Endometrial microvascular endothelial cells (primary cell): Measurements from ENCODE around the gene HDLBP. TPM values are rescaled to one million over a fixed set of nuclear protein-coding genes. Genes with fewer than 3 reads are reported as not detected.
"Not testable (repeated sequence)": the region's sequence is repeated elsewhere in the genome, so short reads cannot be mapped to it uniquely, and the experiment has no call there.

Experiments used
- in situ Hi-C: cut with HindIII; loops from 2 replicates; pipeline ENCODE4 v1.10.0; 2017; ENCODE audit warnings: low sequenced_read_pairs, low pct_unique_long_range_greater_than_20kb; ENCODE audit errors: inconsistent ontology term
- total RNA-seq: library from RNA; depleted of rRNA; stranded (reverse); fragments of >200 nt; gene quantifications from one replicate; pipeline ENCODE4 v1.2.3, GENCODE V29; 2015; ENCODE audit errors: inconsistent ontology term

Gene HDLBP
- total RNA-seq, 1 donor from 2014 or later: 354 TPM

DNA sequence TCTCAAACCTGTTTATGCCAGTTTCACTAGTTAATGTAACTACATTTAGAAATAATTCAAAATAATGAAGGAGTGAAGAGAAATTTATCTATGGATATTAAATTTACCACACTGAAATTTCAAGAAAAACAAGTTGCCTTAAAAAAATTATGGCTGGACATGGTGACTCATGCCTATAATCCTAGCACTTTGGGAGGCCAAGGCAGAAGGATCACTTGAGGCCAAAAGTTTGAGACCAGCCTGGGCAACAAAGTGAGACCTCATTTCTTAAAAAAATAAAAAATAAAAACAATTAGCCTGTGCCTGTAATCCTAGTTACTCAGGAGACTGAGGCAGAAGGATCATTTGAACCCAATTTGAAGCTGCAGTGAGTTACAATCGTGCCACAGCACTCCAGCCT is 29.9 kb downstream of the HDLBP start:
- in situ Hi-C loops: no loop called here

DNA sequence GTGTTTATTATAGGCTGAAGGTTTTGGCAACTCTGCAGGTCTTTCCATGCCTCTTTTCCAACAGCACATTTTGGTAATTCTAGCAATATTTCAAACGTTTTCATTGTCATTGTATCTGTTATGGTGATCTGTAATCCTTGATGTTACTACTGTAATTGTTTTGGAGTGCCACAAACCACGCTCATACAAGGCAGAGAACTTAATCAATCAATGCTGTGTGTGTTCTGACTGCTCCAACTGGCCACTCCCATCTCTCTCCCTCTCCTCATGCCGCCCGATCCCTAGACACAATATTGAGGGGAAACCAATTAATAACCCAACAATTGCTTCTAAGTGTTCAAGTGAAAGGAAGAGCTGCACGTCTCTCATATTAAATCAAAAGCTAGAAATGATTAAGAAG is 32.9 kb downstream of the HDLBP start:
- in situ Hi-C loops: no loop called here

DNA sequence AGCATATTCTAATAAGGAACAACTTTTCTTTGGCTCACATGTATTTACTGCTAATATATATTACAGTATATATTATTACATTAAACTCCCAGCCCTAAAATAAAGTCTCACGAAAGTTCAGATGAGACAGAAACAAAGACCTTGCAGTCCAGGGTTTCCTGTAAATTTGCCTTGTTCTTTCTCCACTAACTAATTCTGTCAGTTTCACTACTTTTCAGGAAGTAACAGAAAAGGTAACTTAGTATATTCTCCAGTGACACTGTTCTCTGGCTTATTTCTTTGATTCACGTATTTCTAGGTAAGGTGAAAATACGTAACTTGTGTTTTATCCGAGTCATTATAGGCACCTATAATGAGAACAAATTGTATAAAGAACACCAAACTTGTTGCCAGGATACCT is 35.2 kb downstream of the HDLBP start:
- in situ Hi-C loops: no loop called here

DNA sequence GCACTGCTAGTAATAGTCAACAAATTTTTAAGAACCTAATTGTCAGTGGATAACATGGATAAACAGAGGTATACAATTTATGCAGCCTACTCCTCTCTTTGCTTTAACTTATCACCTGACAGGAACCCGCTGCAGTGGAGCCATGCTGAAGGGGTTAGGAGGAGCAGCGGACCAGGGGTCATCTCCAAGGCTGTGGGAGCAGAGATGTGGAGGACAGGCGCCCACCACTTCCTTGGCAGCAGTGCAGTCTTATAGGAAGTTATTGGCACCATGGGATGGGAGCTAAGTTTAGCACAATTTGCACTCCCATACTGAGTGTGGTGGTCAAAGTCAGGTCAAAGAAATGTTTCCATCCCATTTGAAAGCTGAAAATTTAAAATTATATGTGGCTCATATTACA is 35.6 kb downstream of the HDLBP start:
- in situ Hi-C loops: no loop called here

DNA sequence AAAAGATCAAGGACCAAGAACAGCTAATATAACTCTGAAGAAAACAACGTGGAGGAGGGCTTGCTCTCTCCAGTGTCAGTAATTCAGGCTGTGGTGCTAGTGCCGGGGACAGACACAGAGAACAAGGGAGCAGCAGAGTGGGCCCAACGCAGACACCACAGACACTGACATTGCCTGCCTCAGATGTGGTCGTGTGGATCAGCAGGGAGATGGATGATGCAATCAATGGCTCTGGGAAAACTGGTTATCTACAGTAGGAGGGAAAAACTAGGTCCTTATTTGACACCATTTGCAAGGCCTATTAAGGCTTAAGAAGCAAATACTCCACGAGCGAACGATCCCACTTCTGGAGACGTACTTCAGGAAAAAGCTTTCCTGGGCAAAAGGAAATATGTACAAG is 36.1 kb downstream of the HDLBP start:
- in situ Hi-C loops: no loop called here

DNA sequence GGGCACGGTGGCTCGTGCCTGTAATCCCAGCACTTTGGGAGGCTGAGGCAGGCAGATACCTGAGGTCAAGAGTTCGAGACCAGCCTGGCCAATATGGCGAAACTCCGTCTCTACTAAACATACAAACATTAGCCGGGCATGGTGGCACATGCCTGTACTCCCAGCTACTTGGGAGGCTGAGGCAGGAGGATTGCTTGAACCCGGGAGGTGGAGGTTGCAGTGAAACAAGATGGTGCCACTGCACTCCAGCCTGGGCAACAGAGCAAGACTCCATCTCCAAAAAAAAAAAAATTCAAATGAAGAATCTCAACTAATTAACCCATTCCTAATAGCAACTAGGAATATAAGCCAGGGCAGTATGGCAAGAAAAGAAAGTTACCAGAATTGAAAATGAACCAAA is 37.2 kb downstream of the HDLBP start:
- in situ Hi-C loops: not testable (repeated sequence)

DNA sequence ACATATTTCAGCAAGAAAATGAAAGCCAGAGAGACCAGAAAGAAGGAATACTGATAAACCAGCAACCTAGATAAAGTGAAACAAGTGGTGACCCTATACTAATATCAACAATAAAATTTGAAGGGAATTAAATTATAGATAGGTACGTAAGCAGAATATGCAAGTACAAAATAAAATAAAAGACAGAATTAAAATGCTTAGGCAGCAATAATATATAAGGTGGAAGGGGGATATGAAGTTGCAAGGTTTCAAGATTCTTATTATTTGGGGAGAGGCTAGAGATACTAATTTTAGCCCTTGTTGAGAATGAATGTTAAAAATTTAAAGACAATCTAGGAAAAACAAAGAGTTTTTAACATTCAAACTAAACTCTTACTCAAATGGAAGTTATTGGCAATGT is 39.6 kb downstream of the HDLBP start:
- in situ Hi-C loops: no loop called here

DNA sequence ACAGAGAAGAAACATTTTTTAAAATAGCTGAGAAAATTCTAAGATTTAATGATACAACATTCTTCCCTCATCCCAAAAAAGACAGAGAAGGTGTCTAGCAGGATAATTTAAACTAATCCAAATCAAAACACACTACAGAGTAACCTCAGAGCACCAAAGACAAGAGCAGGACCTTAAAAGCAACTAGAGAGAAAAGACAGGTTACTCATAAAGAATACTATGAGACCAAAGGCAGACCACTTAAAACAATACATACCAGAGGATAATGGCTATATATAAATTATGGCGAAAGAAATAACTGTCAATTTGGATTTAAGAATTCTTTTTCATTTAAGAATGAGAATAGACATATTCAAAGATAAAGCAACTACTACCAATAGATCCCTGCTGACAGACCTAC is 40.0 kb downstream of the HDLBP start:
- in situ Hi-C loops: no loop called here

DNA sequence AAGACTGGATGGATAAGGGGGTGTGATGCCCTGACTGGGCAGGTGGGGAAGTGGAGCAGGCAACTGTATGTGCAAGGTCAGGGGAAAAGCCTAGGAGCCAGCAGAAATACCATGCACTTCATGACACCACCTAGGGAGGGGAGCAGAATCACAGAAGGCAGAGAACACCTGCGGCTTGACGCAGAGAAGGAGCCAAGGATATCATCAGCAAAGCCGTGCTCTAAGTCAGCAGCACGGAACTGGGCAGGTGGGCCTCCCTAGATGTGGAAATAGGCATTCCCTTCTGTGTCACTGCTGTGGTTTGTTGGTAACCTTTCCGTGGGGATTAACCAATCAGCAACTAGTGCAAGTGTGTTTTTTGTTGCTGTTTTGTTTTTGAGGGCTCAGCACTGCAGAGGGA is 41.3 kb downstream of the HDLBP start:
- in situ Hi-C loops: no loop called here

DNA sequence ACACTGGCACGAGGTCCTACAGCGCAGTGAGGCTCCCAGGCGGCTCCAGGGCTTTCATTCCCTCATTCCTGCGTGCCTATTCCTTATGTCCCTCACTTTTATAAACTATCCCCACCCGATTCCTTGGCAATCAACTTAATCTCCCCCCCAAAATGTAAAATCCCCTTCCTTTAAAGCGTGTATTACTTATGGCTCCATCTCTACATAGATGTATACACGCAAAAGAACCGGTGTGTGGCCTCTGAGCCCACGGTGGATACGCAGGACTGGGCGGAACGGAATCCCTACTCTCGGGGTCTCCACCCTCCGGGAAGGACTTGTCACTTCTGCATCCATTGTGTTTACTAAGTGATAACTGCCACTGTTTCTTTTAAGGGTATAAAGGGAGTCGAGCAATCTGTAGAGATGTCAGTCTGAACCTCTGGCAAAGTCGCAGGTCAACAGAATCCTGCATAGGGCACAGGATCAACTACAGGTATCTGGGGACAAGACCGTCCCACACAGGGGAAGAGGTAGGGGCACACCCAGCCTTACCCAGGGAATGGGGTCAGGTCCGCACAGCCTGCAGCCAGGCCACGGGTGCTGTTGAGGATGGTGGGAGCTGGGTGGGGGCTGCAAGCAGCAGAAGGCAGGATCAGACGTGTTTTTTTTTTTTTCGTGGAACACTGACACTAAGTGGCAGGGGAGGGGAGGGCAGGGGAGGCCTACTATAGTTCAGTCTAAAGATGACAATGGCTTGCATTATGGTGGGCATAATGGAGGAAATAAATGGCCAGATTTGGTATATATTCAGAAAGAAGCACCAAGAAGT is 42.1 kb downstream of the HDLBP start:
- in situ Hi-C loops: no loop called here

DNA sequence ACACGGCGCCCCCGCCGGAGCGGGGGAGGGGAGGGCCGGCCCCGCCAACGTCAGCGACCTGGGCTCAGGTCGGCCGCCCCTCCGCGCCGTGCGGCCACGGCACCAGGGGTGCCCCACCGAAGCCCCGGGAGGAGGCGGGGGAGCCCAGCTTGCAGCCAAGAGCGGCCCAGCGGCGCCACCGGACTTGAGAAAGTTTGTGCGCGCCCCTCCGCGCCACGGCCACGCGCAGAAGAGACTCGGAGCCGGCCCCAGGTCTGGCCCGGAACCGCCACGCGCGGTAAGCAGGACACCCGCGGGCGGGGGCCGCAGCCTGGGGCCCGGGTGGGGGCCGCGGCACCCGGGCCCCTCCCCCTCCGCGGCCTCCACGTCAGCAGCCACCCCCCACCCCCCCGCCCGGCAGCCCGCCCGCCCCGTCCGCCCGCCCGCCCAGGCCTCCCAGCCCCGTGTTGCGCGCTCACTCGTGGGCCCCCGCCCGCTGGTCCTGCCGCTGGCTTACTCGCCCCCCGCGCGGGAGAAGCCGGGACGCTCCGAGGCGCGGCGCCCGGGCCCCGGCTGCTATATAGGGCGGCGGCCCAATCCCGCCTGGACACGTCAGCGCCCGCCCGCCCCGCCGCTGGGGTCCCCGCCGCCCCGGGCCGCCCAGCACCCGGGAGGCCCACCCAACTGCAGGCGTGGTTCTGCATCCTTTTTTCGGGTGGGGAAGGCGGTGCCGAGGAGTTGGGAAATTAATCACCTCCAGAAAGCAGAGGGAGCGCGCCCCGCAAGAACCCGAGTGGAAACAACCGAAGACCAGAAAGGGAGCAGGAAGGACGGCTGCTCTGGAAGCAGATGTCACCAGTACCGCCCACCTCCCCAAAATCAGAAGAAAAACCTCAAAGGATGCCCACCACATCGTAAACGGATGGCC is 42.9 kb downstream of the HDLBP start:
- in situ Hi-C loops: no loop called here

DNA sequence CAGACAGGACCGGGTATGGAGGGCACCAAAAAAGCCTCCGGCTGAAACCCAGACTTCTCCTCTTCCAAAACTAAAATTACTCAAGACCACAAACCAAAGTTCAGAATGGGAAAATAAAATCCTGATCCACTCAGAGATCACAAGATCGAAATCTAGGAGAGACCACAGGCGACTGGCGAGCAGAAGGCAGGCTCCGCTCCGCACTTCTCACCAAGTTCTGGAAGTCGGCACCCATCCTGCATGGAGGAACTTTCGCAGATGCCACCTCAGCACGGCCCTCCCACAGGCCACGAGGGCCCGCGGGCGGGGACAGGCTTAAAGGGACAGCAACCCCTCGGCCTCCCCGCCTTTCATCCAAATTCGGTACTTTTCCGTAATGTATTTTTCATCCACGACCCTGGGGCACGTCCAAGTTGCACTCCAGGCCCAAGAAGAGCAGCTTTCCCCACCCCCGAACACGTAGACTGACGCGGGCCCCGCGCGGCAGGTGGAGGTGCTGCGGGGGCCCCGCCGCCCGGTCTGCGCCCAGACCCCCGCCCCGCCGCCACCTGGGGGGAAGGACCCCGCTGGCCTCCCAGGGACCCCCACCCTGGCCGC is 43.7 kb downstream of the HDLBP start:
- in situ Hi-C loops: no loop called here

DNA sequence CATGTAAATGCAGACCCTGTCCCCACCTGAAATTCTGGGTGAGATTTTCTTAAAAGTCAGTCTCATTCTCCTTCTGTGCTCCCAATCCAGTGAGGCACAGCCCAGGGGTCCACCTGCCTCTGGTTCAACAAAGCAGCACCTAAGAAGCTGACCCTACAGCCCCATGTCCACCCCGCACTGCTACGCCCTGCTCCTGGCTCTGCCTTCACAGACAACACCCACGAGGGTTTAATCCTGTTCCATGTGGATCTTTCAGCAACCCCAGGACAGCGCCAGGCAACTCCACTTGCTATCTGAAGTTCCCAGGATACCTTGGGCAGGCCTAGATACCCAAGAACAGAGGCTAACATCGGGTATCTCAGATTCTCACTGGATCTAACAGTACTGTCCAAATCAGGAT is 44.9 kb downstream of the HDLBP start:
- in situ Hi-C loops: no loop called here

DNA sequence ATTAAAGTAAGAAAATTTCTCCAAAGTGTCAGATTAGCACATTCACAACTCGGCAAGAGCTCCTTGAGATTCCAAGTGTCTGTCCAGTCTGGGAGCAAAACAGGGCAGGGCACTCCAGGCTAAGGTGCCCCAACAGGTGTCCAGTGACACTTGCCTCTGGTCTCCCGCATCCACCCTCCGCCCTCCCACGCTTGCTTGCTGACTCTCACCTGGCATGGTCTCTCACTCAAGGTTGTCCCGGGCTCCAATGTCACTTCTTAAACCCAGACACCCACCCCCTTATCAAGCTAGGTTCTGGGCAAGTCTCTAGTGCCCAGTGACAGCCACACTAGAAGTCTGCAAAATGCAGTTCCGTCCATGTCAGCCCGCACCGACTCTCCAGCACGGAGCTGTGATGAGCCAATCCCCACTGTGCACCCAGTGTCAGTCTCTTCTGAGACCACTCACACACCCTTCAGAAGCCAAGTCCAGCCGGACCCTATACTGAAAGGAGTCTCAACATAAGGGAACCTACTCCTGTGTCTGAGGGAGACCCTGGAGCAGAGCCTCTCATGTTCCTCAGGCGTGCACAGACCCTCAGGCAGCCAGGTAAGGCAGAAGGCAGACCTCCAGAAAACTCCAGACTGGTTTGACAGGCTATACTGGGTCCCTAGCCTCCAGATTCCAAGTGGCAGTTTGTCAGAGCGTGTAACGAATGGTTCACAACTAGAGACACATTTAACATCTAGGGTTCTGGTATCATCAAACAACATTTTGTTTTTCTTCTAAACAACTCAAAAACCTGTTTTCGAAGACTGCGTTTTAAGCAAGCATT is 45.6 kb downstream of the HDLBP start:
- in situ Hi-C loops: no loop called here

DNA sequence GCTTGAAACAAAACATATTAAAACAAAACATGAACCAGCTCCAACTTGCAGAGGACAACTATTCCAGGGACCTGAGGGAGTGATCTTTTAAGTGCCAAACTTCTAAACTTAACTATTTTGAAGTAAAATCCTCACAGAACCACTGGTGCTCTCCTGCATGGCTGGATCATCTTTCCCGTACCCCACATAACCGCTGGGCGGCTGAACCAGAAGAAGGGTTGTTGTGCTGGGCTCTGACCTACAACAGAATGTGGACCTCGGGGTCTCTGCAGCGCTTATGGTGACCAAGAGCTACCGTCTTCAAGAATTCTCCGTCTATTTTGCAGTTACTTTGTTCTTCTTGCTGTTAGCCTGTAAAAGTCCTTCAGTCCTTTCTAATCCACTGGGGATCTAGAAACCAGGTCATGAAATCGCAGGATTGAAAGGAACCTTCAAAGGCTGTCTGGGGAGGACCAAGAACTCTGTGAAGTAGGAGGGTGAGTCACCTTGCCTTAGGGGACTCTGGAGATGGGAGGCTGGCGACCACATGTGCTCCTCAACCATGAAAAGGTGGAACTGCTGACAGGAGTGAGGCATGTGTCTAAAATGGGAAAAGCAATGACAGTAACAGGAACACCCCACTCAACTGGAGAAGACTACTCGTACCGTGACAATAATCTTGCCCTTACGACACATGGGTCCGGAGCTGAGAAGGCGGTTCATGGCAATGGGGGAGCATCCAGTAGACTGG is 46.6 kb downstream of the HDLBP start:
- in situ Hi-C loops: no loop called here

DNA sequence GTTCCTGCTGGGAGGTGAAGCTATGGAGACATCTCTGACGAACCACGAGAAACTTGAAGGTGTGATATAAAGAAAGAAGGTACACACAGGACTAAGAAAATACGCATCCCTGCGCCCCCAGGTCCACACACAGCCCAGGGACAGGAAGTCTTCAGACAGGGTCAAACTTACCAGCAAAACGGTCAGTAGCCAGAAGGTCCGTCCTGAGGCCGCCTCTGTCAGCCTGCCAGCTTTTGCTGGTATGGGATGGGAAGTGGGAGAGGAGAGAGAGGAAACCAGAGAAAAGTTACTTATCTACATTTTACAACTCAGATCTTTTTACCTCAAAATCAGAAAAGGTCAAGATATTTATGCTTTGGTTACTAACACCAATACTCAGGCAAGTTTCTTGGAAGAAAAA is 47.2 kb downstream of the HDLBP start:
- in situ Hi-C loops: no loop called here

DNA sequence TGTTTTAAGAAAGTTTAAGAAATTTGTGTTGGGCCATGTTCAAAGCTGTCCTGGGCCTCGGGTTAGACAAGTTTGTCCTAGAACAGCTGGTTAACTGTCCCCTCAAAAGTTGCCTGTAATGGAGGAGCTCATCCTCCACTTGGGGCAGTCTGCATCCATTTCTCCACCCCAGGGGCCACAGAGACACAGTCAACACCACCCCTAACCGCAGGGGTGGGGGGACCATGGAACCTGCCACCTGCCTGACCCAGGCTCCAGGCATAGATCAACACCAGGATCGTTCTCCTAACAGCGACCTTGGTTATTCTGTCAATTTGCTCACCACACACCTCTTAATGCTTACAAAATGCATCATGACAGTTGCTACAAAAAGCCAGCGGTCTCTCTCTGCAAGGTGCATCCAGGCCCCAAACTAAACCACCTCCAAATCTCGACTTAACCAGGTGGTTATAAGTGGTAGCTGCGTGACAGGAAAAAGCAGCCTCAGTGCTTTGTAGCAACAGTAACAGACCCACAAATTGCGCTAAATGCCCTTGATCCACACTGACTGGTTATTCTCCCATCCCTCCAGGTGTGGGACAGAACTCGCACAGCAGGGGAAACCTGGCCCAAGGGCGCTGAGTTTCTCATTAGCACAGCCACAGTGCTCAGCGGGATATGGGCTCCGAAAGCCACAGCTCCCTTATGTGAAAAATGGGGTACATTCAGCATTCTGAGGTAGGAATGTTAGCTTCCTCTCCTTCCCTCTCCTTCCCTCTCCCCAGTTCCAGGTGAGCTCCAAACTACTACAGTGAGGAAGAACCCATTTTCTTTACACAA is 48.0 kb downstream of the HDLBP start:
- in situ Hi-C loops: no loop called here

DNA sequence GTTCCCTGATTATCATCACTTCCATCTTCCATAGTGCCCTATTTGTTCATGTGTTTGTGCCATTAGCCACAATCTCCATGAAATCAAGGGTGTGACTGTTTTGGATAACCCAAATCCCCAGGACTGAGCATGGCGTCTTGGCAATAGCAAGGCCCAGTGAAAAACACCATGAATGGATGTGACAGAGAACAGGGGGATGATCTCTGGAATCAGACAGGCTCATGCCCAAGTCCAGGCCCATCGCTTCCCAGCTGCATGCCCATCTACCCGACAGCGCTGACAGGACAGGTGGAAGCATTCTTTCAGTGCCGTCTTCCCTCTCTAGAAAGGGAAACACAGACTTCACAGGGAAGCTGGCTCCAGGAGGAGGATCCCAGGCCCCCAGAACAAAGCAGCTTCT is 50.0 kb downstream of the HDLBP start:
- in situ Hi-C loops: no loop called here
